GM19328 (cell line): ENCODE results near the gene GPR157.
"Not testable (repeated sequence)": the region's sequence is repeated elsewhere in the genome, so short reads cannot be mapped to it uniquely, and the experiment has no call there.

Experiments used
- ATAC-seq: cut with Tn5 transposase; IDR thresholded peaks from one replicate; pipeline ENCODE4 v1.9.1; 2021; ENCODE audit warnings: mild to moderate bottlenecking, moderate library complexity; ENCODE audit not compliant: unreplicated experiment

The GPR157 gene

GRCh38 chr1:9146156-9146555 is 17.3 kb upstream of the GPR157 start:
- ATAC-seq, result no peak

DNA sequence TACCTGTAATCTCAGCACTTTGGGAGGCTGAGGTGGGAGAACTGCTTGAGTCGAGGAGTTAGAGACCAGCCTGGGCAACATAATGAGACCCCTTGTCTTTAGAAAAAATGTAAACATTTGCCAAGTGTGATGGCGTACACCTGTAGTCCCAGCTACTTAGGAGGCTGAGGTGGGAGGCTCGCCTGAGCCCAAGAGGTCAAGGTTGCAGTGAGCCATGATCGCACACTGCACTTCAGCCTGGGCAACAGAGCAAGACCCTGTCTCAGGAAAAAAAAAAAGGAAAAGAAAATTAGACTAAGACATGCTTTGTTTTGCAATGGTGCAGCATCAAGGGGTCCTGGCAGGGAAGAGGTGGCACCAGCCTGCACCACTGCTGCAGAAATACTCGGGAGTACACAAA is 16.8 kb upstream of the GPR157 start:
- no peak for ATAC-seq

- ATAC-seq, result no peak
These were observed 16.2 kb upstream of the GPR157 start for GRCh38 chr1:9145021-9145668.

DNA sequence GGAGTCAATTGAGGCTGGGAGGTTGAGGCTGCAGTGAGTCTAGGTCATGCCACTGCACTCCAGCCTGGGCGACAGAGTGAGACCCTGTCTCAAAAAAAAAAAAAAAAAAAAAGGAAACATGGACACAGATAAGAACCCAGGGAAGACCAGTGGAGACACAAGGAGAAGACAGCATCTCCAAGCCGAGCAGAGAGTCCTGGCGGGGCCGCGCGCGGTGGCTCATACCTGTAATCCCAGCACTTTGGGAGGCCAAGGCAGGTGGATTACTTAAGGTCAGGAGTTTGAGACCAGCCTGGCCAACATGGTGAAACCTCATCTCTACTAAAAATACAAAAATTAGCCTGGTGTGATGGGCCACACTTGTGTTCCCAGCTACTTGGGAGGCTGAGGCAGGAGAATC is 15.6 kb upstream of the GPR157 start:
- not testable (repeated sequence) for ATAC-seq

GRCh38 chr1:9143250-9143649 is 14.3 kb upstream of the GPR157 start:
- no peak for ATAC-seq

GRCh38 chr1:9139930-9140329 is 11.0 kb upstream of the GPR157 start:
- ATAC-seq, result no peak

DNA sequence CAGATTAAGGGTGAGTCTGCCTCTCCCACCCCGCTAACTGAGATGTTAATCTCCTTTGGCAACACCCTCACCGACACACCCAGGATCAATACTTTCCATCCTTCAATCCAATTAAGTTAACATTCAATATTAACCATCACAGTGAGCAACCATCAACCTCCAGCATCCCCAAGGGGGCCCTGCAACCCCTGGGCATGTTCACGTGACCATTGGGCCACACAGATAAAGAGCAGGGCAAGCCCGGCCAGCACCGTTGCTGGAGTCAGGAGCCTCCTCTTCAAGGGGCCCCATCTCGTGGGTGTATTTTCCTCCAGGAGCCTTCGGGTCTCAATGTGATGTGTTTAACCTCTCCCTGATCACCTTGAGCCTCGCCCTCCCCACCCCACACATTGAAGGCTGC is 8.0 kb upstream of the GPR157 start:
- ATAC-seq, result no peak

DNA sequence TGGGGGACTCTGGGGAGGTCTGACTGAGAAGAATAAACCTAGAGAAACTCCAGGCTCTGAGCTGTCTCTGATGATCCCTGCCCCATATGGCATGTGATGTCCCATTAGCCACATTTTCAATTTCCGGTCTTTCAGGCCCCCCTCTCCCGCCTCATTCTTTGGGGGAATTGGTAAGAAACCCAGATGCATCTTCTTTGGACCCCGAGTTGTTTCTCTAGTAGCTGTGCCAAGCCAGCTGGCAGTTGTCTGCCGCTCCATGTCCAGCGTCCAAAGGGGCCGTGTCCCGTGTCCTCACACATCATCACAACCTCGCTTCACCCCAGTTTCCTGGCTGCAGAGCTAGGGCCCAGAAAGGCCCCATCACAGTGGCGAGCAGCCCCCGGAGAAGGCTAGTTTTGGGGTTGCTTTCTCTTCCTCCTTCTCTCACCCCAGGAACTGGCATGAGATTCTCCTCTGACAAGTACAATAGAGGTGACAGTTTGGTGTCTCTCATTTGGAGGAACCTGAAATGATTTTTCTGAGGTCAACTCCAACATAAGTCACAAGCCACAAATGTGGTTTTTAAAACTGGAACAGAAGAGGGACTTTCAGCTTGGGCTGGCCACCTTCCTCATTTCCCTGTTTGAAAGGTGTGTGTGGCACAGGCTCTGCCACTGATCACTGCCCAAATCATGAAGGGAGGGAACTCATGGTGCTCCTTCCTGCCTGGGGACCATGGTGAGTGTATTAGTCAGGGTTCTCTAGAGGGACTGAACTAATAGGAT is 6.4 kb upstream of the GPR157 start:
- no peak for ATAC-seq

DNA sequence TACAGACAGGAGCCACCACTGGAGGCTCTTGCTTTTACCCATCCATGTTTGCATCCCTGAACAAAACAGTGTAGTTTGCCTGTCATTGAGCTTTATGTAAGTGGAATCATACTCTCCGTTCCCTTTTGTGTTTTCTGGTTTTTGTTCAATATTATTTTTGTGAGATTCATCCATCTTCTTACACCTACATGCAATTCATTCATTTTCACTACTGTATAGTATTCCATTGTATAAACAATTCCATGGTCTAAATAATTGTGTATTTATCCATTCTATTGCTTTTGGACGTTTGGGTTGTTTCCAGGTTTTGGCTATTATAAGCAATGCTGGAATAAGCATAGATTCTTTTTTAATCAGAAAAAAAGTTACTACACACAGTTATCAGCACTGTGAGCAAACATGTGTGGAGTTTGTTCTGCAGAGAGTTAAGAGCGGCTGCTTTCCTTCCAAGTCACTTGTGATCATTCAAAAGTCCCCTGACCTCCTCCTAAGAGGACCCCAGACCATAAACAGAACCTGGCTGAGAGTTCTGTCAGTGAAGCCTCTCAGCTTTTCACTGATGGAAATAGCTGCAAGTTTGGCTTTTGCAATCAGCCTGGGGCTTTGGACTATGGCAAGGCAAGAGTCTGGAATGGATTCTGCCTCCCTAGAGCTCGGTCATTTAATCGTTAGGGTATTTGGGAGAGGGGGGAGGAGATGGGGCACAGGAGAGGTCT is 5.1 kb upstream of the GPR157 start:
- ATAC-seq, result no peak

DNA sequence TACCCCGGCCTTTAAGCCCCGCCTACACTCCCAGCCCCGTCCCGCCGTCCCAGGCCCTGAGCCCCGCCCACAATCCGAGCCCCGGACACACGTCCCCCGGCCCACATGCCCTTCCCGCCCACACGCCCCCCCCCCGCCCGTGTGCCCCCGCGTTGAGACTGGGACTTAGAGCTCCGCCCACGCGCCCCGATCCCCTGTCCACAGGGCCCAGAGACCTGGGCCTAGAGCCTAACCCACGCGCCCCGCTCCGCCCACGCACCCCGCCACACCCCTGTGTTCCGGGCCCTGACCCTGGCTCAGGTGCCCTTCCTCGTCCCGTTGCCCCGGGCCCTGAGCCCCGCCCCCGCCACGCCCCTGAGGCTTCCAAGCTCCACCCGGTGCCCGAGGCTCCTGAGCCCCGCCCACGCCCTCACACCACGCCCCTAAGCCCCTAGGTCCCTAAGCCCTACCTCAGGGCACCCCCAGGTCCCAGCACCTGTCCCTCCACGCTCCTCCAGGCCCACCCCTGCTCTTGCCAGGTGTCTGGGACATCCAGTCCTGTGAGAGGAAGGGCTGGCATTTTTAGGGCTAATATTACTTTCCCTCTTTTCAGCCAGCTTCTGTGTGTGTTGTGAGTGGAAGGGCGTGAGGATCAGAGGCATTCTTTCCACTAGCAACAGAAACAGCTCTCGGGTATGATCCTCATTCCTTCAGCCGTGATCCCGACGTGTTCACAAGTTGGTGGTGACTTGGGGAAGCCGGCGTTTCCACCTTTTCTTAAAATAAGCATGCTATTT is 552 bp upstream of the GPR157 start:
- peak; percentile 46 for ATAC-seq

GRCh38 chr1:9128166-9128519 is 759 bp downstream of the GPR157 start:
- no peak for ATAC-seq

DNA sequence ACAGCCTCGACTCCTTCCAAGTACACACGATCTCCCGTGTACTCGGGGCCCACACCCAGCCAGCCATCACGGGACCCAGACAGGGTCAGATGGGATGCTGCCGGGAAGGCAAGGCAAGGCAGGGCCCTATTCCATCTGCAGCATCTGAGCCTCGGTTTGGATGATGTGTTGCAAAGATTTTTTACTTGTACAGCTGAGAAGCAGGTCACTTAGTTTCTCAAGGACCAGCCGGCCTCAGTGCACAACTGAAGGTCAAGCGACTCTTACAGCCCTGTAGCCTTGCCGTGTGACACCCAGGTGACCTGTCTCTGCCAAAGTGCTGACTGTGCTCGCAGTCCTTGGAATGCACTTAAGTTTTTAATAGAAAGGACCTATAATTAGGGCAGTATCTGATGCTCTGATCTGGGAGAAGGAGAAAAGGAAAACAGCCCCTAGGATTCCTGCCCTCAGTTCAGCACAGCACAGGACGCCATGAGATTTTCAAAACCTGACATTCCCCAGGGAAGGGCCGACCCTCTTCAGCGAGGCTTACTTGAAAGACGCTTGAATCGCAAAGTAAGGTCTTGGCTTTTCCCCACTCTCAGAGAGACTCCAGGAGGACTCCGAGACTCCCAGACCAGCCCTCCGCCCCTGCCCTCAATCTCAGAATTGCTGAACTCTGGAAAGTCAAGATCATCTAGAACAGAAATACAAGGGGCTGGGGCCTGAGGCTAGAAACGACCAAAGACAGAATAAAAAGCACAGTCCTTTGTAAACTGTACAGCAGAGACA is 1.3 kb downstream of the GPR157 start:
- no peak for ATAC-seq

GRCh38 chr1:9126511-9126910 is 2.4 kb downstream of the GPR157 start:
- no peak for ATAC-seq

- ATAC-seq, result not testable (repeated sequence)
These were observed 3.1 kb downstream of the GPR157 start for GRCh38 chr1:9125847-9126246.

- no peak for ATAC-seq
These were observed 3.6 kb downstream of the GPR157 start for GRCh38 chr1:9125325-9125724.

GRCh38 chr1:9124389-9124788 is 4.5 kb downstream of the GPR157 start:
- not testable (repeated sequence) for ATAC-seq

DNA sequence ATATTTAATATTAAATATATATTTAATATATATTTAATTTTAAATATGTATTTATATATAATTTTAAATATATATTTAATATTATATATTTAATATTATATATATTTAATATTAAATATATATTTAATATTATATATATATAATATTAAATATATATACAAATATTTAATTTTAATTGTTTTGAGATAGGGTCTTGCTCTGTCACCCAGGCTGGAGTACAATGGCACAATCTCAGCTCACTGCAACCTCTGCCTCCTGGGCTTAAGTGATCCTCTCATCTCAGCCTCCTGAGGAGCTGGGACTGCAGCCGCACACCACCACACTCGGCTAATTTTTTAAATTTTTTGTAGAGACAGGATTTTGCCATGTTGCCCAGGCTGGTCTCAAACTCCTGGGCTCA is 5.2 kb downstream of the GPR157 start:
- ATAC-seq, result not testable (repeated sequence)

DNA sequence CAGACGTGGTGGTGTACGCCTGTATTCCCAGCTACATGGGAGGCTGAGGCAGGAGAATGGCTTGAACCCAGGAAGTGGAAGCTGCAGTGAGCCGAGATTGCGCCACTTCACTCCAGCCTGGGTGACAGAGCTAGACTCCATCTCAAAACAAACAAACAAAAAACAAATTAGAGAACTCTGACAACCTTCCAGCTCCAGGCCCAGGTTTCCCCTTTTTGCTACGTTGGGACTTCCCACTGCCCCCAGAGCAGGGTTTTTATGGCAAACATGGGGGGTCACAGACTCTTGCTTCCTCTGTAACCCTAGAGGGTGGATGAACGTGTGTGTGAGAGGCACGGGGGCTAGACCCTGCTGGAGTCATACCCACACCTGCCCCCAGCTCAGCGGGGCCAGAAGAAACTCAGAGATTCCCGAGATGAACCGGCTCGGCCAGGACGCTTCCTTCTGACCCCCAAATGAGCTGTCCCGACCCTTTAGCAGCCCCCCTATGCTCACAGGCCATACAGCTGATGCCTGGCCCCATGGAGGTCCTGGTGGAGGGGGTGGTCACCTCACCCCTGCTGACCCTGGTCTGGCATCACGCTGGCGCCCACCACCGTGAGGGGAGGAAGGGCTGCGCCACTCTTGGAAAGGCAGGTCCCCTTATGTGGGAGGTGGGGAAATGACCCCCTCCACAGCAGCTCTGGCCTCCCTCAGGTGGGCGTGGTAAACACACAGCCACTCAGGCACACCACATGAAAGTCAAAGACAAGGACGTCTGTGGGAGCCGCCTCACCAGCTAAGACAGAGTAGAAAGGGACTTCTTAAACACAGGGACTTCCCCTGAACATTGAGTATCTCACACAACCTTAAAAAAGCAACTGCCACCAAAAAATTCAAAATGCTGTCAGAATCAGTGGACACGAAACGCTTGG is 7.1 kb downstream of the GPR157 start:
- ATAC-seq, result no peak

DNA sequence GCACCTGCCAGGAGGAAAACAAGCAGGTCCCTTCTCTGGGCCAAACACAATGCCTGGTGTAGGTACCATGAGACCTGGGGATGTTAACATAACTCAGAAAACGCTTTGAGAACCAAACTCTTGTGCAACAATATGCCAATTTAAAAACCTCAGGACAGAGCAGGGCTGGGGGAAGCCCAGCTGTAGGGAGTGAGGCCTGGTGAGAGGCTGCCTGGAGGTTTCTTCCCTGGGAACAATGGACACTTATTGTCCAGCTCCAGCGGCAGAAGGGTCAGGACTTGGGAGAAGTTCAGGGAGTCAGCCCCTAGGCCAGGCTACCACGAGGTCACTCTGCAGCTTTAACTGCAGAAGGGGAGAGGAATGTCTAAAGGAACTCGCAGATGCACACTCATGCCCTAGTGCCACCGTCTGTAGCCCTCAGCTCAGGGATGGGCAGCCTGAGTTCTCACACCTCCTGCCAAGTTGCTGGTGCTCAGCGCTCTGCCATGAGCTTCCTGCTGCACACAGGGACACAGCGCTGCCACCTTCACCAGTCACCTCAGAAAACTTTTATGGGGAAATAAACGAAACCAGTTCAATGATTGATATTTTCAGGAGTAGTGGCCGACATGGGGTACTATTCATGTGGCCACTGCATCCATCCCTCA is 8.5 kb downstream of the GPR157 start:
- ATAC-seq, result no peak
